GM21515 (cell line): ENCODE data around the gene ULBP2.
"Not testable (repeated sequence)": the region's sequence is repeated elsewhere in the genome, so short reads cannot be mapped to it uniquely, and the experiment has no call there.

Source experiments
- ATAC-seq: cut with Tn5 transposase; IDR thresholded peaks from one replicate; pipeline ENCODE4 v1.9.1; 2021; ENCODE audit not compliant: unreplicated experiment

ULBP2 gene

DNA sequence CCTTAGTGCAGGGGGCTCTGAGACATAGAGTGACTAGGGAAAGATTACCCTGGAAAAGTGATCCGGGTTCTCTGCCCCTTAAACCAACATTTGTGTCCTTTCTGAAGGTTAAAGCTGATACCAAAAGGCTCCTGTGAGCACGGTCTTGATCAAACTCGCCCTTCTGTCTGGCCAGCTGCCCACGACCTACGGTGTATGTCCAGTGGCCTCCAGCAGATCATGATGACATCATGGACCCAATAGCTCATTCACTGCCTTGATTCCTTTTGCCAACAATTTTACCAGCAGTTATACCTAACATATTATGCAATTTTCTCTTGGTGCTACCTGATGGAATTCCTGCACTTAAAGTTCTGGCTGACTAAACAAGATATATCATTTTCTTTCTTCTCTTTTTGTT is 6.8 kb downstream of the ULBP2 start:
- ATAC-seq, result no peak

DNA sequence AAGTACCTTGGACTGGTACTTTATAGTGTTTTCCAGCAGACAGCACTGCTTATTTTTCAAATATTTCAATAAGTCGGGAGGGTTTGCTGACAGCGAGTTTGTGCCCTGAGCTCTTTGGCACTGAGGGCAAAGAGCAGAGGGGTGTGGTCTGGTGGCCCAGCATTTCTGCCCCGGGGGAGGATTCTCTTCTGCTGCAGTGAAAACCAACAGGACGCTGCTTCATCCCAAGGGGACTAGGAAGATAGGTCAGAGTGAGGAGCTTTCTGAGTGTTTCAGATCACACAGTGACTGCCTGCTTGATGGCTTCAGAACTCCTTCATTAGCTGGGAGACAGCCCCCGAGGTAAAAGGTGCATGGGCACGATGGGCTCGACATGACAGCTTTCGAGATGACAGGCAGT is 8.6 kb downstream of the ULBP2 start:
- no peak for ATAC-seq

DNA sequence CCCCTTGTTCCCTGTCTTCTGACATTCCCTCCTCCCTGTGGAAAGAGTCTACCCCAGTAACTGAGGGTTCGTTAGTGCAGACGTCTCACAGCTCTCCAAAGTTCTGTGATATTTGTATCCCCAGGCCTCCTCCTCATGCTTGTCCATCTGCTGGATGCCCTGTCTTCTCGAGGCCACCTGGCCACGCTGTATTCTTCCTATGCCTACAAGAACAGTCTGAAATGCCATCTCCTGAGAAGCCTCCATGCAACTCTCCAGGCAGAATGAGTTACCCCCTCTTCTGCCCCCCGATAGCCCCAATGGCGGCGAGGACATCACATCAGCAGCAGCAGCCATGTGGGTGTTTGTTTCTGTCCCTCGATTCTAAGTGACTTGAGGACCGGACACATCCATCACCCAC is 9.3 kb downstream of the ULBP2 start:
- ATAC-seq, result no peak

DNA sequence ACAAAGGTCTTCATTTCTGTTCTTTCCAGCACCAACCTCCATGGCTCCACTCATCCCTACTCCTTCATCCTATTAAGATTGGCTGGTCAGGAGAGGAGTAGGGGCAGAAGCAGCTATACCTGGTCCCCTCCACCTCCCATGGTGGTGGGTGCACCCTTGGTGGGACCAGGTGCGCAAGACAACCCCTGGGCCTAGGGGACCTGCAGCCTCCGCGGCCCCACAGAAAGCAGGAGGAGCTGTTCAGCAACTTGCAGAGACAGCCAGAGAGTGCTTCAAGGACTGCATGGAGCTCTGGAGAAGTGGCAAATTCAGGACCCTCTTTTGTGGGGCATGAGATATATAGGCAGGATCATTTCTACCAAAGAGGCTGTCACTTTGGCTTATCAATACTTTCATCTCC is 9.8 kb downstream of the ULBP2 start:
- no peak for ATAC-seq

DNA sequence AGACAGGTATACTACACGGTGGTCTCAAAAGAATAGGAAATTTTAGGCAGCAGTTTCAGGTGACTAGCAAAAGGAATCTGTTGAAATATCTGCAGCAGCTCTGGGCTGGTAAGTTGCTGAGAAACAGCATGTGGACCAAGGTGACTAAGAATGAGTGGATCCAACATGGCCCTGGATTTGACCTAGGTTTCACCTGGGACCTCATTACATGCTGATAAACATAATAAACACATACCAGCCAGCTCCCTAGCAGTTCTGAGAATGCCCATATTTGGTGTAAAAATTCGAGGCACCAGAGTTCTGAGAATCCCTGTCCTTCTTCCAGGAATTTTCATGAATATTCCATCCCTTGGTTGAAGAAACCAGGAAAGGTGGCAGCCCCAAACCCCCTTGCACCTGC is 11.6 kb downstream of the ULBP2 start:
- ATAC-seq, result not testable (repeated sequence)

DNA sequence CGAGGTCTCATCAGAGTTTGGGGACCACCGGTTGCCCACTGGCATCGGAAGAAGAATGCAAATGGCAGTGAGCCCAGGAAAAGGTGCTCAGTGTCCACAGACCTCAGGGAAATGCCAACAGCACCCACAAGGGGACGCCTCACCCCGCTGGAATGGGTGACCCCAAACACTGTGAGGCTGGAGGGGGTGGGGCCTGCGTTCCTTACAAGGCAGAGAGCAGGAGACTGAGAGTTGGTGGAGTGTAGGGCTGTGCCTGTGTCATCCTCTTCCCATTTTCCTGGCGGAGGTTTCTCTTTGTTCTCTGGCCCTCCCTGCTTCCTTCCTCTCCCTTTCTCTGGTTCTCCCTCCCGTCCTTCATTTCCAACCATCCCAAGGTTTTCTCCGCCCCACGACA is 12.1 kb downstream of the ULBP2 start:
- ATAC-seq, result not testable (repeated sequence)

DNA sequence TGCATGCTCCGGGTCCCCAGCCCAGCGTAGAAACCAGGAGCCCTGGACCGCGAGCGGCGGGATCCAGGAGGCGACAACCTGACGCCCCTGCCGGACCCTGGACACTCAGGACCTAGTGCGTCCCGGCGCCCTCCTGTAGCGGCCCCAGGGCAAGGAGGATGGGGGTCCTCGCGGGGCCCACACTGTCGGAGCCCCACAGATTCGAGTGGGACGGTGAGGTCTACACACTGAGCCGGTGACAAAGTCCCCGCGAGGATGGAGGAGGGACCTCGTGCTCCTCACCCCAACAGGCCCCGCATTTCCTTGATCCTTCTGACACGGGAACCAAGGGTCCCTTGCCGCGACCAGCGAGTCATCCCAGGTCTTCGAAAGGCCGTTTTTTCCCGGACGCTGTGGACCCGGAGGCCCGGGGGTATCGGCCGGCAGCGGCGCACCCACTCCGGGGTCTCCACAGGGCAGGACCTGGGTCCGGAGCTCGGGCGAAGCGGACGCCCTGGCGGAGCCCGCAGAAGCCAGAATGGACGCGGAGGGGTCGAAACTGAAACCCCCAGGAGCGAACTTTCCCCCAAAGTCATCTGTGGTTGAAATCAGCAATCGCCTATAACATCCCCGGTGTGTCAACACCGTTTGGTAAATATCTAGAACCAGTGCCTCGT is 12.6 kb downstream of the ULBP2 start:
- not testable (repeated sequence) for ATAC-seq

DNA sequence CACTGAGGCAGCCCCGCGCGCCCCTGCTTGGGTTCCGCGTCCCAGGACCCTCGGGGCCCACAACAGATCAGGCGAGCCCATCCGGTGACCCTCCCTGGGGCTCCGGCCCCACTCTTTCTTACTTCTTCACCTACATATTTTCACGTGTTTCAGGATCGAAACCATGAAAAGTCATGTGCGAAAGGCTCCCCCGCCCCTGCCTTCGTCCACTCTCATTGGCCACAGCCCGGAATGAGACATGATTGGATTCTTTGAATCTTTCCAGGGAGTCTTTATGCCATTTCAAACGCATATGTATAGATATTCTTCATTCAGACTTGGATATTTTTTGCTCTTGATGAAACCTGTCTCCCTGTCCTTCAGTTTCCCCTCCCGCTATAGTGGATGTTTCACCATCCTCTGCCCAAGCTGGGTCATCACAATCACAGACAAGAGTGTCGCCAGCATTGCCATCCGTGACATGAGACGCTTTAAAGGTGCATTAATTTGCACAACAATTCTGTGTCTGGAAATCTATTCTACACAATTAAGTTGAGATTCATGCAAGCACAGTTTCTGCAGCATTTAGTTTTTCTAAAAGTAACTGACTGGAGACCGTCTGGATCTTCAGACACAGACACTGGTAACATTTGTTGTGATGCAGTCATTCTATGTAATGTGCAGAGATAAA is 13.3 kb downstream of the ULBP2 start:
- ATAC-seq, result not testable (repeated sequence)

DNA sequence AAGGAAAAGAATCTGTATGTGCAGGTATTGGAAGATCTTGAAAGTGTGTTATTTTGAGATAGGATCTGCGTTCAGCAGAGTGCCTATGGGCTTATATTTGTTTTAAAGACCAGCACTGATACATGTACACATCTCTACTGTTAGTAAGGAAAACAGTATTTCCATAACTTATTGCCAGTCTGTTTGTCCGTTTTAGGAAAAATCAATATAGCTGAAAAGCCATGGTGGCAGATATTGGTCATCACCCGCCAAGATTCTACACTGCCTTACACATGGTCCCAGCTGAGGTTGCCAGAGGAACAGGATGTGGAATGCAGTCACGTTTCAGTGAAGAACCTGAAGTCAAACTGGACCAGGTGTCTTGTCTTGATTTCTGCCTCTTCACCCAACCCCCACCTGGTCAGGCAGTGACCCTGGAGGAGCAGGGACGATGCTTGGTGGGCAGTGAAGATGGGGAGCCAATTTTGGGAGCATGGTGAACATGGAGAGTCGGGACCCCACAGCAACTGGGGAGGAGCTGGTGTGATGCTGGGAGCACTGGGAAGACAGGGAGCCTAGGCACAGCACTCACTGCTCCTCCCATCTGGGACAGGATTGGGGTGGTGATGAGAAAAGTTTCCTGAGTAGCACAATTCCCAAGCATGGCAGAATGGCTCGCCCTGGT is 14.0 kb downstream of the ULBP2 start:
- ATAC-seq, result not testable (repeated sequence)

DNA sequence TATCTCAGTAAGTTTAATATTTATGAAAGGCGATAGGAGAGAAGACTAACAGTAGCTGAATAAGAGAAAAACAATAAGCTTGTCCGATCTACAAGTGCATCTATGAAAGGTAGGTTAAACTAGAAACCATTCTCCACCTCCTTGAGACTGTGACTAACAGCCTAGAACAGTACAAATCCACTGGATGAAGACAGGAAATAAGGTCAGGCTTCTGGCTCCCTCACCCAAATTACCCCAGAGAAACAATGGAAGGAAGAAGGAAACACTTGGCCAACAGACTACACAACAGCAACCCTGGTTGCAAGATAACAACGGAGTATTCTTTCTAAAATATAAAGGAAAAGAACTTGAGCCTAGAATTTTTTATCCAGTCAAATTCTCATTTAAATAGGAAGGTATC is 16.3 kb downstream of the ULBP2 start:
- ATAC-seq, result not testable (repeated sequence)

DNA sequence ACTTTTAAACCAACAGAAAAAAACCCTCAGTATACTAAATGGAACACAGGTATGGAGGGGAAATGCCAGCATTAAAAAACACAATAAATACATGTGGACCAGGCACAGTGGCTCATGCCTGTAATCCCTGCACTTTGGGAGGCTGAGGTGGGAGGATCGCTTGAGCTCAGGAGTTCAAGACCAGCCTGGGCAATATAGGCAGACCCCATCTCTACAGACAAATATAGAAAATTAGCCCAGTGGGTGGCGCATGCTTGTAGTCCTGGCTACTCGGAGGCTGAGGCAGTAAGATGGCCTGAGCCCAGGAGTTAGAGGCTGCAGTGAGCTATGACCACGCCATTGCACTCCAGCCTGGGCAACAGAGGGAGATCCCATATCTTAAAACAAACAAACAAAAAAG is 18.0 kb downstream of the ULBP2 start:
- ATAC-seq, result not testable (repeated sequence)

DNA sequence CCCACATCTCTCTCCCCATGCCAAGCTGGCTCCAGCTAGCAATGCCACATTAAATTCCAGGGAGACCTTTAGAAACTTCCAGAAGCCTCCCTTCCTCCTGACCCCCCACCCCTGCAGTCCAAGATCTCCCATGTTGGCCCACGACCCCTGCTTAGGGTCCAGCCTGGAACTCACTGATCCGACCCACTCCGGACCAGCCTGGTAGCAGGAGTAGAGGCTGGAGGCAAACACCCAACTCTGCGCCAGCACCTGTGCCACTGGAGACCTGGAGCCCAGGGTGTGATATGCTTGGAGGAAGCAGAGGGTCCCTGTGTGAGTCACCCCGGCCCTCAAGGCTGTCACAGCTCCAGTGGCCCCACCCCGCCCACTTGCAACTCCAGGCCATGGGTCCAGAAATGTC is 18.7 kb downstream of the ULBP2 start:
- no peak for ATAC-seq

DNA sequence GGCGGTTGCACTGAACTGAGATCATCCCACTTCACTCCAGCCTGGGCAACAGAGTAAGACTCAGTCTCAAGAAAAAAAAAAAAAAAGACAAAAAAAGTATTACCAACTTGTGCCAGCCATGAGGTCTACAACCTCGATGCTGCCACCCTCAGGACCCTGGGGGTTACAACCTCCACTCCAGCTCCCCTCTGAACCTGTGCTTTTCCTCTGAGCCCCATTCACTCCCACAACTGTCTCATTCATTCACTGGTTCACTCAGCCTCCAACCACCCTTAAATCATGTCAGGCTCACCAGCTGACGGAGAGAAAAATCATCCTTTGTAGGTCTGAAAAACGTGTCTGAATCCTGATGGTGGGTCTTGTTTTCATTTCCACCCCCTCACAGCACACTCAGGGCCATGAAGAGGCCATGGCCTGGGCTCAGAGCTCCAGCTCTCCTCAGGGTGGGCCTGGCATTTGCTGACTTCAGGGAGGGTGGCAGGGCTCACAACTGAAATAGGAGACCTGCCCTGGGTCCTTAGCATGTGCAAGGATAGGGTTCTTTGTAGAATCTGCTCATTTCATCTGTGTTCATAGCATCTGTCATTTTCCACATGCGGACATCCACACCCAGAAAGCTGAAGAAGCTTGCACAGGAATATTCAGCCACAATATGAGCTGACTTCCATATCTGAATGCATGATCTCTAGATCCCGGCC is 20.1 kb downstream of the ULBP2 start:
- ATAC-seq, result no peak

DNA sequence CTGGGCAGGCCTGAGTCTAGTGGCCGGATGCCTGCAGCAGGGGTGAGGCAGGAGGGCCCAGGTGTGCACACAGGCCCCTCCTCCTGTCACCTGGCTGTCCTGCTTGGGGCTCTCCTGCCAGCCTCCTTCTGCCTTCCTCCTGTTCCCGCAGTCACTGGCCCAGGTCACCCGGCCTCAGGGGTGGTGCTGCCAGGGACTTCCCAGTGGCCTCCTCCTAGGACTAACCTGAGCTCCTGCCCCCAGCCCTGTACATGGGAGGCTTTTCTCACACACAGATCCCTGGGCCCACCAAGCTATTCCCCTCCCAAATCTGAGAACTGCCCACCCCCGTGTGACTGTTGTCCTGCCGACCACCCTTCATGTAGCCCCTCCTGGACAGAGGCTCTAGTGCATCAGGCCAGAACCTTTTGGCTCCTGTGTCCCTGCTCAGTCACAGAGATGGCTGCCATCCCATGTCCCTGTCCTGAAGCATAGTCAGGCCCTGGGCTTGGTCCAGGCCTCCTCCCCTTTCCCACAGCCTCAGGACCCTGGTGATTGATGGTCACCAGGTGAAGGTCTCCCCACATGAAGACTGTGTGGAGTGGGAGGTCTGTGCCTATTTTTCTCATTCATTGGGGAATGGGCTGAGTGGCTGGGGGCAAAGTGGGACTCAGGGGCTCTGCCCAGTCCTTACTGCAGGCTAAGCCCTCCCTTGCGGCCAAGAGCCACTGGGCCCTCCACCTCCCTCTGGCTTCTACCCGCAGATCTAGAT is 20.8 kb downstream of the ULBP2 start:
- no peak for ATAC-seq

DNA sequence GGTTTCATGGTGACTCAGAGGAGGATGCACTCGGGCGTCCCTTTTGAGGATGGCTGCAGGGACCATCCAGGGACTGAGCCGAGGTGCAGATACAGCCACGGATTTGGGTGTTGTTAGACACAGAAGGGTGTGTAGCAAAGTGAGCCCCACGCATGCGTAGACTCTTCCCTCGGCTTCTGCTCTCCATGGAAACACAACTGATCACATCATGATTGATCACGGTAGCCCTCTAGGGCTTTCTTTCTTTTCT is 21.3 kb downstream of the ULBP2 start:
- no peak for ATAC-seq

DNA sequence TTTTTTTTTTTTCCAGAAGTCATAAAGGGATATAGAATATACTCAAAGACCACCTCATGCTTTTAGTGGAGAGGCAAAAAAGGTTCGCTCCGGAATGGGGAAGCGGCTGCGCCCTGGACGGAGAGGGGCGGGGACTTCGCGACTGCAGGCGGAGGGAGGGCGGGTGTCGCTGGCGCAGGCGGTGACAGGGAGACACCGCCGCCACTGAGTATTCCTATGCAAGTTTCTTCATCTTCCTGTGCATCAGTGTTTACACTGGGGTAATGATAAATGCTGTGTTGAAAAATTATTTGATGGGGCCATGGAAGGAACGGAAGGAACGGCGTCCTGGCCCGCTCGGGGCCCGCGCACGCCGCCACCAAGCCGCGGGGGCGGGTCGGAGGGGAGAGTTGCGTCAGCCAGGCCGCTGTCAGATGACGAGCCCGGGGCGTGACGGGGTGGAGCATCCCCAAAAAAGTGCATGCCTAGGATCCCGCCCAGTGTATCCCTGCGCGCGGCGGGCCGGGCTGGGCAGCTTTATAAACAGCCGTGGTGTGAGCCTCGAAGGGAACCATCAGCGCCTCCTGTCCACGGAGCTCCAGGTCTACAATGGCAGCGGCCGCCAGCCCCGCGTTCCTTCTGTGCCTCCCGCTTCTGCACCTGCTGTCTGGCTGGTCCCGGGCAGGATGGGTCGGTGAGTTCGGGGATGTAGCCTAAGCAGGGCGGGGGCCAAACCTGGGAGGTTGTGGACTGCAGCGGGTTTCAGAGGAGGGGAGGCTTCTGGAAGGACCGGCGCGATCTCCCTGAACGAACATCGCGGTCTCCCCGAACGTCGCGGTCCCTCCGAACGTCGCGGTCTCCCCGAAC is 21.9 kb downstream of the ULBP2 start, which contains the start of gene ULBP1:
Gene ULBP1 (plus strand): TSS at position 482 of the 846 bp plus-strand sequence. CDS start 107 bp downstream, at position 589.
- ATAC-seq, result no peak

DNA sequence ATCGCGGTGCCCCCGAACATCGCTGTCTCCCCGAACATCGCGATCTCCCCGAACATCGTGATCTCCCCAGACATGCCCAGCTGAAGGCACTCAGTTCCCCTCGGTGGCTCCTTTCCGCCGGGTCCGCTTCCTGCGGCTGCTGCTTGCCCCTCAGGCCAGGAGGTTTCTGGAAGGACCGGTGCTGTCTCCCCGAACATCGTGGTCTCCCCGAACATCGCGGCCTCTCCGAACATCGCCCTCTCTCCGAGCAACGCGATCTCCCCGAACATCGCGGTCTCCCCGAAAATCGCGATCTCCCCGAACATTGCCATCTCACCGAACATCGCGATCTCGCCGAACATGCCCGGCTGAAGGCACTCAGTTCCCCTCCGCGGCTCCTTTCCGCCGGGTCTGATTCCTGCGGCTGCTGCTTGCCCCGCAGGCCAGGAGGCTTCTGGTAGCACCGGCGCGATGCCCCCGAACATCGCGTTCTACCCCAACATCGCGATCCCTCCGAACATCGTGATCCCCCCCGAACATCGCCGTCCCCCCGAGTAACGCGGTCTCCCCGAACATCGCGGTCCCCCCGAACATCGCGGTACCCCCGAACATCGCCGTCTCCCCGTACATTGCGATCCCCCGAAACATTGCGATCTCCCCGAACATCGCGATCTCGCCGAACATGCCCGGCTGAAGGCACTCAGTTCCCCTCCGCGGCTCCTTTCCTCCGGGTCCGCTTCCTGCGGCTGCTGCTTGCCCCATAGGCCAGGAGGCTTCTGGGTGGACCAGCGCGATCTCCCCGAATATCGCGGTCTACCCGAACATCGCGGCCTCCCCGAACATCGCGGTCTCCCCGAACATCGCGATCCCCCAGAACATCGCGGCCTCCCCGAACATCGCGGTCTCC is 22.7 kb downstream of the ULBP2 start:
- no peak for ATAC-seq

DNA sequence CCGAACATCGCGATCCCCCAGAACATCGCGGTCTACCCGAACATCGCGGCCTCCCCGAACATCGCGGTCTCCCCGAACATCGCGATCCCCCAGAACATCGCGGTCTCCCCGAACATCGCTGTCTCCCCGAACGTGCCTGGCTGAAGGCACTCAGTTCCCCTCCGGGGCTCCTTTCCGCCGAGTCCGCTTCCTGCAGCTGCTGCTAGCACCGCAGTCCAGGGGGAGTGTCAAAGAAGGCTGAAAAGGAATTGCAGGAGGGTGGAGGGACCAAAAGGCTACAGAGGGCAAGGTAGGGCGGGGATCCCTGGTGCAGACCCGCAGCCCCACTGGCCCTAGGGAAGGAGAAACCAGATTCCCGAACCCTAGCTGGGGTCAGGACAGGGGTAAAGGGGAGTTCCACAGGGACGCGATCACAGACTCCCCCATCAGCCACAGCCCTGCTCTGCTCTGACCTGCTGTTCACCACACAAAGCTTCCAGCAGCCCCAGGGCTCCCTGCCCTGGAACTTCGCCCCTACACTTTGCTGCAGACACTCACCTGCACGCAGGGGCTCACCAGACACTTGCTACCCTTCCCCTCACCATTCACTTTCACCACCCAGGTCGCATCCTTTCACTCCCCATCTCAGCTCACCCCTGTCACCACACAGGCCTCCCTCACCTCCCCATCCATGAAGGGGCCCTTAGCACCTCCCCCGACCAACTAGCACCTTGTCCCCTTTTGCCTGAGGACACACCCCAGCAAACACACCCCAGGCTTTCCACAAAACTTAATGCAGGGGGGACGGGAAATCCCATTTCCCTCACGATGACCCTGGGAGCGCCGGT is 23.6 kb downstream of the ULBP2 start:
- no peak for ATAC-seq
